Measurements from ENCODE around the gene RFC3. TPM values are rescaled to one million over a fixed set of nuclear protein-coding genes. Genes with fewer than 3 reads are reported as not detected.

RFC3 gene
- total RNA-seq, 1 experiment from 2014 or later: 30.8 TPM

DNA sequence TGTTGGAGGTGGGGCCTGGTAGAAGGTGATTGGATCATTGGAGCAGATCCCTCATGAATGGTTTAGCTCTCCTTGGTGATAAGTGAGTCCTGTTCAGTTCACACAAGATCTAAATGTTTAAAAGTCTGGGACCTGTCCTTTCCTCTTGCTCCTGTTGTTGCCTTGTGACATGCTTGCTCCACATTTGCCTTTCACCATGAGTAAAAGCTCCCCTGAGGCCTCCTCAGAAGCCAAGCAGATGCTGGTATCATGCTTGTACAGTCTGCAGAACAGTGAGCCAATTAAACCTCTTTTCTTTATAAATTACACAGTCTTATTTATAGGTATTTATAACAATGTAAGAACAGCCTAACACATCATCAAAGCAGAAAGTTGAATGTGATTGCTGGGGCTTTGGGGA, 24.2 kb upstream of the RFC3 start:
- intact Hi-C loops (cut with micrococcal nuclease; ENCODE audit: unreplicated experiment): no loop called here
- BruUV-seq (replicated peaks): no TSS peak
- TF ChIP-seq CTCF (IDR thresholded peaks at IDR 0.05; ENCODE audit: unreplicated experiment): no peak
- Mint-ChIP-seq H3K4me1 (ENCODE audit: low read depth, unreplicated experiment) (no peaks in the 10 kb centered on the region), H3K27ac (ENCODE audit: unreplicated experiment) (no peak overlapping the region), H3K27me3 (ENCODE audit: unreplicated experiment) (no peaks in the 10 kb centered on the region), H3K36me3 (ENCODE audit: insufficient read depth, unreplicated experiment) (no peaks in the 10 kb centered on the region), H3K9me3 (ENCODE audit: low read depth, unreplicated experiment) (no peaks in the 10 kb centered on the region), H3K4me3 (ENCODE audit: low read depth, unreplicated experiment) (no peak overlapping the region)
- DNase-seq: no peak
- CTCF ChIA-PET: no interaction called here

DNA sequence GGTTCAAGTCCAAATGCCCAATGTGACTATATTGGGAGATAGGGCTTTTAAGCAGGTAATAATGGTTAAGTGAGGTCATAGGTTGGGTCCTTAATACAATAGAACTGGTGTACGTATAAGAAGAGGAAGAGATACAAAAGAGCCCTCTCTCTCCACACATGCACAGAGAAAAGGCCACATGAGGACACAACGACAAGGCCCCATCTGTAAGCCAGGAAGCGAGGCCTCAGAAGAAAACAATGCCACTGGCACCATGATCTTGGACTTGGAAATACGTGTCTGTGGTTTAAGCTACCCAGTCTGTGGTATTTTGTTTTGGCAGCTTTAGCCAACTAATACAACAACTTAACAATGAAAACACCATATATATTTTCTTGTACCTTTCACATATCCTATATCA, 23.4 kb upstream of the RFC3 start:
- no peak for TF ChIP-seq CTCF (IDR thresholded peaks at IDR 0.05; ENCODE audit: unreplicated experiment)
- CTCF ChIA-PET: no interaction called here
- BruUV-seq (replicated peaks): no TSS peak
- no peak overlapping the region for H3K27ac Mint-ChIP-seq (ENCODE audit: unreplicated experiment)
- no peaks in the 10 kb centered on the region for H3K9me3 Mint-ChIP-seq (ENCODE audit: low read depth, unreplicated experiment)
- no peaks in the 10 kb centered on the region for H3K27me3 Mint-ChIP-seq (ENCODE audit: unreplicated experiment)
- no peak overlapping the region for H3K4me3 Mint-ChIP-seq (ENCODE audit: low read depth, unreplicated experiment)
- DNase-seq: no peak
- no peaks in the 10 kb centered on the region for H3K36me3 Mint-ChIP-seq (ENCODE audit: insufficient read depth, unreplicated experiment)
- intact Hi-C loops (cut with micrococcal nuclease; ENCODE audit: unreplicated experiment): no loop called here
- no peaks in the 10 kb centered on the region for H3K4me1 Mint-ChIP-seq (ENCODE audit: low read depth, unreplicated experiment)

DNA sequence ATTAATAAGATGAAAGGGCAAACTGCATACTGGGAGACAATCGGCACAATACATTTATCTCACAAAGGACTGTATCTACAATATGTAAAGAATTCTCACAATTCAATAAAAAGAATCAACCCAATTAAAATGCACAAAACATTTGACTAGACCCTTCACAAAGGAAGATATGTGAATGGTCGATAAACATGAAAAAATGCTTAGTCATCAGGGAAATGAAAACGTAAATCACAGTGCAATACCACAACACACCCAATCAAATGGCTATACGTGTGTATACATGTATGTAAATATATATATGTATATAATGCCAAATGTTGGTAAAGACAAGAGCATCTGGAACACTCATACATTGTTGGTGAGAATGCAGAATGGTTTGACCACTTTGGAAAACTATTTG, 21.9 kb upstream of the RFC3 start:
- BruUV-seq (replicated peaks): no TSS peak
- Mint-ChIP-seq H3K27ac (ENCODE audit: unreplicated experiment) (no peak overlapping the region), H3K4me3 (ENCODE audit: low read depth, unreplicated experiment) (no peak overlapping the region), H3K9me3 (ENCODE audit: low read depth, unreplicated experiment) (no peaks in the 10 kb centered on the region), H3K36me3 (ENCODE audit: insufficient read depth, unreplicated experiment) (no peaks in the 10 kb centered on the region), H3K27me3 (ENCODE audit: unreplicated experiment) (no peaks in the 10 kb centered on the region), H3K4me1 (ENCODE audit: low read depth, unreplicated experiment) (no peaks in the 10 kb centered on the region)
- intact Hi-C loops (cut with micrococcal nuclease; ENCODE audit: unreplicated experiment): no loop called here
- DNase-seq: no peak
- CTCF ChIA-PET: no interaction called here
- no peak for TF ChIP-seq CTCF (IDR thresholded peaks at IDR 0.05; ENCODE audit: unreplicated experiment)

DNA sequence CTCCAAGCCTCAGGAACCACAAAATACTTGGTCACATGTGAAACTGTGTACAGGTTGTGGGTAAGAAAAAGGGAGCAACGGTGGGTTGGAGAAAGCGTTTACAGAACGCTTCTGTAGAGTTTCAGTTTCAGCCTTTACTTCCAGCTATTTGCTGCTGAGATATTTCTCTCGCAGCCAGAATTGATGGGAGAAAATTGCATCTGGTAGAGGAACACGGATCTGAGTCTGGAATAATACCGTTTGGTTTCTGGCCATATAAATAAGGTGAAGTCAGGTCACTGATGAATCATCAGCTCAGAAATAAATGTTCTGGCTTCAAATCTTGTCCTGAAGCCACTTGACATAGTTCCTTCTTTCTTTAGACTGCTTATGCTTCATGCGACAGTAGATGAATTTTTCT, 20.3 kb upstream of the RFC3 start:
- intact Hi-C loops (cut with micrococcal nuclease; ENCODE audit: unreplicated experiment): no loop called here
- no peak for DNase-seq
- TF ChIP-seq CTCF (IDR thresholded peaks at IDR 0.05; ENCODE audit: unreplicated experiment): no peak
- Mint-ChIP-seq H3K27ac (ENCODE audit: unreplicated experiment) (no peak overlapping the region), H3K9me3 (ENCODE audit: low read depth, unreplicated experiment) (no peaks in the 10 kb centered on the region), H3K36me3 (ENCODE audit: insufficient read depth, unreplicated experiment) (no peaks in the 10 kb centered on the region), H3K4me1 (ENCODE audit: low read depth, unreplicated experiment) (no peaks in the 10 kb centered on the region), H3K4me3 (ENCODE audit: low read depth, unreplicated experiment) (no peak overlapping the region), H3K27me3 (ENCODE audit: unreplicated experiment) (no peaks in the 10 kb centered on the region)
- CTCF ChIA-PET: no interaction called here
- BruUV-seq (replicated peaks): no TSS peak

DNA sequence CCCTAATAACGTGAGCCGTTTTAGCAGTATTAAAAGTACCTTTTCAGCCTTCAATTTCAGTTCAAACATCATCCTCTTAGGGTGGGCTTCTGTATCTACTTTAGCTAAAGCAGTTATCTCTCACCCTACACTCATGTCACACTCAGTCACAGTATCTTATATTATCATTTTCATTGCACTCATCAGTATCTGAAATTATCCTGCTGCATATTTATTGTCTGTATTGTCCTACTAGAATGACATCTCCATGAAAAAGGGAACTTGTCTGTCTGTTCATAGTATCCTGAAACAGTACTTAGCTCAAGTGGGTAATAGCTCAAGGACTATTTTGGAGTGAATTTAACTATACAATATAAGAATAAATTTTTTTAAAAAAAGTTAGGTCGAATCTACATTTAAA, 19.9 kb upstream of the RFC3 start:
- Mint-ChIP-seq H3K27ac (ENCODE audit: unreplicated experiment) (no peak overlapping the region), H3K36me3 (ENCODE audit: insufficient read depth, unreplicated experiment) (no peaks in the 10 kb centered on the region), H3K27me3 (ENCODE audit: unreplicated experiment) (no peaks in the 10 kb centered on the region), H3K4me1 (ENCODE audit: low read depth, unreplicated experiment) (no peaks in the 10 kb centered on the region), H3K9me3 (ENCODE audit: low read depth, unreplicated experiment) (no peaks in the 10 kb centered on the region), H3K4me3 (ENCODE audit: low read depth, unreplicated experiment) (no peak overlapping the region)
- CTCF ChIA-PET: no interaction called here
- DNase-seq: no peak
- intact Hi-C loops (cut with micrococcal nuclease; ENCODE audit: unreplicated experiment): no loop called here
- TF ChIP-seq CTCF (IDR thresholded peaks at IDR 0.05; ENCODE audit: unreplicated experiment): no peak
- no TSS peak for BruUV-seq (replicated peaks)
